Tibial nerve (tissue), 4 donors: ENCODE results near the gene ODR4.

Experiments used
- CTCF ChIP-seq, 5 experiments: fragments of 200-600 bp in 3 of 5; fragments of 450-650 bp in 2 of 5; sonication (generic) in 3 of 5; IDR thresholded peaks; one replicate each; pipeline ENCODE4 v1.5.1; 2016 to 2019; ENCODE audit warnings: antibody characterized with exemption in 5 of 5, mild to moderate bottlenecking in 3 of 5, moderate library complexity in 2 of 5
- EP300 ChIP-seq, 2 donors: sonication (generic); formaldehyde crosslinking; IDR thresholded peaks; one replicate each; pipeline ENCODE4 v1.6.1; 2017; ENCODE audit warnings: antibody characterized with exemption in 2 of 2, mild to moderate bottlenecking in 1 of 2
- POLR2A ChIP-seq, 2 donors: fragments of 450-650 bp; IDR thresholded peaks; one replicate each; pipeline ENCODE4 v1.6.1; 2017; ENCODE audit warnings: antibody characterized with exemption in 2 of 2, mild to moderate bottlenecking in 2 of 2, moderate library complexity in 2 of 2

DNA sequence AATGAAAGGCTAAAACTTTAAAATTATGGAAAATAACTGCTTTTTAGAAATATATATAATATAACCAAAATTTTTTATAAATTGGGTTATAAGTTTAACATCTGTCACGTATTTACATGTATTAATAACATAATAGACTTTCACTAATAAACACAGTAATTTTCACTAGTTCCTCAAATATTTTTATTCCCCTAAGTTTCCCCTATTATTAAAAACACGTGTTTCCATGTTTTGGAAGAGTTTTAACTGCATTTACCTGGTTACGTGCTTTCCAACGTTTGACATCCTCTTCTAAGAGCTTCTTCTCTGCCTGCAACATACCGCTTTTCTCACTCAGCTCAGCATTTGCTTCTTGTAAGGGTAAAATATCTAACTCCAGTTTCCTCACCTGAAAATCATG lies 34.9 kb upstream of the ODR4 start:
- no peak for TF ChIP-seq CTCF (IDR thresholded peaks at IDR 0.05)
- no peak for TF ChIP-seq POLR2A (IDR thresholded peaks at IDR 0.05)
- TF ChIP-seq EP300 (IDR thresholded peaks at IDR 0.05) = no peak
